Right atrium auricular region (tissue), 2 donors: Measurements from ENCODE around the gene FBXL7. TPM values are rescaled to one million over a fixed set of nuclear protein-coding genes. Genes with fewer than 3 reads are reported as not detected.

ENCODE experiments used
- DNase-seq: peaks from one replicate; pipeline ENCODE4 v3.0.0-alpha.2; 2019; ENCODE audit warnings: low spot score
- H3K27ac ChIP-seq, 2 donors: fragments of 200-600 bp; sonication (generic); 1 replicate in 1 of 2; 2 replicates in 1 of 2; pipeline ENCODE4 v1.5.1; 2016 to 2019
- H3K27me3 ChIP-seq, 2 donors: fragments of 200-600 bp; sonication (generic); one replicate each; pipeline versions ENCODE4 v1.5.1 to v1.6.0; 2017 to 2019
- H3K36me3 ChIP-seq: fragments of 200-600 bp; sonication (generic); one replicate; pipeline ENCODE4 v1.5.1; 2016
- H3K4me1 ChIP-seq, 2 donors: fragments of 200-600 bp; sonication (generic); one replicate each; pipeline versions ENCODE4 v1.5.1 to v1.6.0; 2017 to 2019
- H3K4me3 ChIP-seq, 2 donors: fragments of 200-600 bp; sonication (generic); 1 replicate in 1 of 2; 2 replicates in 1 of 2; pipeline ENCODE4 v1.5.1; 2017 to 2019; ENCODE audit warnings: mild to moderate bottlenecking in 1 of 2, moderate library complexity in 1 of 2
- H3K9me3 ChIP-seq, 2 donors: fragments of 200-600 bp; sonication (generic); one replicate each; pipeline ENCODE4 v1.5.1; 2019
- CTCF ChIP-seq, 2 donors: fragments of 200-600 bp; sonication (generic); IDR thresholded peaks; one replicate each; pipeline ENCODE4 v1.5.1; 2019; ENCODE audit warnings: antibody characterized with exemption in 2 of 2
- total RNA-seq, 2 donors: library from RNA; depleted of rRNA; stranded (reverse); fragments of >200 nt; gene quantifications; one replicate each; pipeline ENCODE4 v1.1.0, GENCODE V29; 2016

Gene FBXL7
- total RNA-seq, 2 donors from 2014 or later, result 16.6 to 18.4 TPM

- H3K36me3 ChIP-seq, result no peaks in the 10 kb centered on the region
- H3K4me3 ChIP-seq, result no peak overlapping the region
- peaks cover 0 to 37% of the 10 kb centered on the region in 2 donors for H3K4me1 ChIP-seq
- H3K27ac ChIP-seq, result no peak overlapping the region
- DNase-seq, result no peak
- no peaks in the 10 kb centered on the region for H3K9me3 ChIP-seq
- H3K27me3 ChIP-seq, result no peaks in the 10 kb centered on the region
- no peak for TF ChIP-seq CTCF (IDR thresholded peaks at IDR 0.05)
Observed at GRCh38 chr5:15695215-15695731, 195.3 kb downstream of the FBXL7 start.

GRCh38 chr5:15700373-15700772 is 200.4 kb downstream of the FBXL7 start:
- DNase-seq, result no peak
- Histone ChIP-seq H3K4me1 (peaks cover 0 to 14% of the 10 kb centered on the region in 2 donors), H3K27me3 (no peaks in the 10 kb centered on the region), H3K27ac (no peak overlapping the region), H3K9me3 (no peaks in the 10 kb centered on the region), H3K4me3 (no peak overlapping the region), H3K36me3 (no peaks in the 10 kb centered on the region)
- no peak for TF ChIP-seq CTCF (IDR thresholded peaks at IDR 0.05)

- DNase-seq, result no peak
- TF ChIP-seq CTCF (IDR thresholded peaks at IDR 0.05), result no peak
- Histone ChIP-seq H3K27ac (no peak overlapping the region), H3K4me1 (peaks cover 0 to 12% of the 10 kb centered on the region in 2 donors), H3K27me3 (no peaks in the 10 kb centered on the region), H3K36me3 (no peaks in the 10 kb centered on the region), H3K9me3 (no peaks in the 10 kb centered on the region), H3K4me3 (no peak overlapping the region)
Observed at GRCh38 chr5:15702102-15702501, 202.1 kb downstream of the FBXL7 start.

- TF ChIP-seq CTCF (IDR thresholded peaks at IDR 0.05), result no peak
- no peaks in the 10 kb centered on the region for H3K9me3 ChIP-seq
- no peak for DNase-seq
- H3K27ac ChIP-seq, result peak overlapping the region in 1 of 2 donors; percentile 19
- H3K36me3 ChIP-seq, result no peaks in the 10 kb centered on the region
- H3K4me3 ChIP-seq, result no peak overlapping the region
- no peaks in the 10 kb centered on the region for H3K27me3 ChIP-seq
- peaks cover 0 to 25% of the 10 kb centered on the region in 2 donors for H3K4me1 ChIP-seq
Observed at GRCh38 chr5:15703901-15704300, 203.9 kb downstream of the FBXL7 start.

GRCh38 chr5:15704397-15704947 is 204.5 kb downstream of the FBXL7 start:
- no peak overlapping the region for H3K4me3 ChIP-seq
- no peak for DNase-seq
- no peaks in the 10 kb centered on the region for H3K27me3 ChIP-seq
- no peaks in the 10 kb centered on the region for H3K9me3 ChIP-seq
- peaks cover 0 to 25% of the 10 kb centered on the region in 2 donors for H3K4me1 ChIP-seq
- H3K36me3 ChIP-seq, result no peaks in the 10 kb centered on the region
- peak overlapping the region in 1 of 2 donors; percentile 19 for H3K27ac ChIP-seq
- TF ChIP-seq CTCF (IDR thresholded peaks at IDR 0.05), result no peak

GRCh38 chr5:15707631-15708030 is 207.7 kb downstream of the FBXL7 start:
- Histone ChIP-seq H3K4me1 (peaks cover 0 to 20% of the 10 kb centered on the region in 2 donors), H3K27me3 (no peaks in the 10 kb centered on the region), H3K36me3 (no peaks in the 10 kb centered on the region), H3K4me3 (no peak overlapping the region), H3K9me3 (no peaks in the 10 kb centered on the region), H3K27ac (no peak overlapping the region)
- no peak for DNase-seq
- no peak for TF ChIP-seq CTCF (IDR thresholded peaks at IDR 0.05)
